PC-9 (cell line): ENCODE results near the gene EIF3I.

ENCODE experiments used
- CTCF ChIP-seq: fragments of 200-600 bp; sonication (generic); conservative IDR thresholded peaks from 2 replicates; pipeline ENCODE4 v1.6.1; 2017; ENCODE audit warnings: mixed run types, antibody characterized with exemption, mild to moderate bottlenecking, moderate library complexity
- EZH2 ChIP-seq: fragments of 200-600 bp; sonication (generic); IDR thresholded peaks from 2 replicates; pipeline ENCODE4 v1.8.0; 2017; ENCODE audit warnings: antibody characterized with exemption, low read depth

GRCh38 chr1:32274646-32275340, 52.6 kb downstream of the EIF3I start:
- no peak for TF ChIP-seq CTCF
- TF ChIP-seq EZH2: no peak
